ENCODE data around the gene DSP.

Gene DSP

GRCh38 chr6:7591770-7592169 lies 50.3 kb downstream of the DSP start:
- peaks cover 20% of the 10 kb centered on the region for H3K36me3 Mint-ChIP-seq (ENCODE audit: low read depth)

GRCh38 chr6:7593229-7593628 lies 51.8 kb downstream of the DSP start:
- Mint-ChIP-seq H3K27ac (no peak overlapping the region), H3K27me3 (ENCODE audit: low read depth) (no peaks in the 10 kb centered on the region), H3K9me3 (no peaks in the 10 kb centered on the region), H3K36me3 (ENCODE audit: low read depth) (peaks cover 27% of the 10 kb centered on the region), H3K4me3 (no peak overlapping the region), H3K4me1 (peaks cover 31% of the 10 kb centered on the region)
- no peak for TF ChIP-seq CTCF (IDR thresholded peaks at IDR 0.05; ENCODE audit: unreplicated experiment in 3 of 3)

More at GRCh38 chr6:7591770-7592169, 50.3 kb downstream of the DSP start:
- no peaks in the 10 kb centered on the region for H3K27me3 Mint-ChIP-seq (ENCODE audit: low read depth)
- peaks cover 31% of the 10 kb centered on the region for H3K4me1 Mint-ChIP-seq
- no peak for TF ChIP-seq CTCF (IDR thresholded peaks at IDR 0.05; ENCODE audit: unreplicated experiment in 3 of 3)
- no peak overlapping the region for H3K27ac Mint-ChIP-seq
- H3K4me3 Mint-ChIP-seq = peak overlapping the region; percentile 96 to 99 (median 97)
- H3K9me3 Mint-ChIP-seq = no peaks in the 10 kb centered on the region

- H3K4me1 Mint-ChIP-seq = peaks cover 25% of the 10 kb centered on the region
- H3K27ac Mint-ChIP-seq = no peak overlapping the region
- H3K9me3 Mint-ChIP-seq = no peaks in the 10 kb centered on the region
- no peaks in the 10 kb centered on the region for H3K27me3 Mint-ChIP-seq (ENCODE audit: low read depth)
- H3K36me3 Mint-ChIP-seq (ENCODE audit: low read depth) = peaks cover 39% of the 10 kb centered on the region
- H3K4me3 Mint-ChIP-seq = no peak overlapping the region
- no peak for TF ChIP-seq CTCF (IDR thresholded peaks at IDR 0.05; ENCODE audit: unreplicated experiment in 3 of 3)
Measured at GRCh38 chr6:7594579-7595125, 53.2 kb downstream of the DSP start.

- H3K27ac Mint-ChIP-seq = no peak overlapping the region
- H3K27me3 Mint-ChIP-seq (ENCODE audit: low read depth) = no peaks in the 10 kb centered on the region
- no peaks in the 10 kb centered on the region for H3K9me3 Mint-ChIP-seq
- H3K4me1 Mint-ChIP-seq = no peaks in the 10 kb centered on the region
- peaks cover 72% of the 10 kb centered on the region for H3K36me3 Mint-ChIP-seq (ENCODE audit: low read depth)
- H3K4me3 Mint-ChIP-seq = no peak overlapping the region
- TF ChIP-seq CTCF (IDR thresholded peaks at IDR 0.05; ENCODE audit: unreplicated experiment in 3 of 3) = no peak
Measured at GRCh38 chr6:7604003-7604402, 62.5 kb downstream of the DSP start.

GRCh38 chr6:7604506-7604905 lies 63.0 kb downstream of the DSP start:
- no peaks in the 10 kb centered on the region for H3K27me3 Mint-ChIP-seq (ENCODE audit: low read depth)

More at GRCh38 chr6:7604506-7604905, 63.0 kb downstream of the DSP start:
- Mint-ChIP-seq H3K4me3 (no peak overlapping the region), H3K27ac (no peak overlapping the region), H3K9me3 (no peaks in the 10 kb centered on the region), H3K36me3 (ENCODE audit: low read depth) (peaks cover 67% of the 10 kb centered on the region), H3K4me1 (no peaks in the 10 kb centered on the region)
- TF ChIP-seq CTCF (IDR thresholded peaks at IDR 0.05; ENCODE audit: unreplicated experiment in 3 of 3) = no peak
